Stimulated activated CD4-positive, alpha-beta T cell treated with anti-CD3 and anti-CD28 coated beads, Interleukin-12 subunit alpha, Interleukin-12 subunit beta, amount 100 ng/mL, for 4 hours (primary cell): ENCODE measurements around the gene BGN.

Experiments used
- DNase-seq: peaks from one replicate; pipeline ENCODE4 v3.0.0-alpha.2; 2020

The BGN gene

GRCh38 chrX:153462291-153462690 is 32.5 kb upstream of the BGN start:
- DNase-seq: no peak

- DNase-seq: no peak
Observed at GRCh38 chrX:153463031-153463430, 31.7 kb upstream of the BGN start.

DNA sequence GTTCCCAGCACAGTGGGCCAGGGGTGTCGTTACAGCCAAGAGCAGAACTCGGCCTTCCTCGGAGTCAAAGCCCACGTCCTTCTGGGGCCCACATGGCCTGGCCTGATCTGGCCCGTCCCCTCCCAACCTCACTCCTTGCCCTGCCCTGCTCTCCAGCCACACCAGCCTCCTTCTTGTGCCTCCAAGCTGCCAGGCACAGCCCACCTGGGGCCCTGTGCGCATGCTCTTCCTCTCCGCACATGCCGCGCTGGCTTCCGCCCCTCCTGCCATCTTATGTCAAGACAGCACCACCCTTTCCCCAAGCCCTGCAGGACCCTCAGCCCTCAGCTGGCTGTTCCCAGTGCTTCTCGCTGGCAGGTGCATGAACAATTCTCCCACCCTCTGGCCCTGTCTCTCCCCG is 31.2 kb upstream of the BGN start:
- DNase-seq: no peak

DNA sequence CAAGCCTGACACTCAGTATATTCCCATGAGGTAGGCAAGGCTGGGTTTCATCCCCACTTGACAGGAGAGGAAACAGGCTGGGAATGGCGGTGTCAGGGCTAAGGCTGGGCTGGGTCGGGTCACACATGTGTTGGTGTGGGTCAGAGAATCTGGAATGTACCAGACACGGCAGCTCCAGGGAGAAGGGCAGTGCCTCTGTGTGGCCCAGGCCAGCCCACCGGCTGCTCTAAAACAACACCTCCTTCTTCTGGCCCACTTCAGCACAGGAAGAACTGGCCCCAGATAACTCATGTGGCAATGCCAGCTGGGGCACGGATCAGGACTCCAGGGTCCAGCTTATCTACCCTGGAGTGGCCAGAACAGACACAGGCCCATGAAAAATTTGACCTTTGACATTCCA is 30.7 kb upstream of the BGN start:
- DNase-seq: no peak

GRCh38 chrX:153465691-153466380 is 28.9 kb upstream of the BGN start:
- no peak for DNase-seq

GRCh38 chrX:153468008-153468580 is 26.7 kb upstream of the BGN start:
- DNase-seq: no peak

DNA sequence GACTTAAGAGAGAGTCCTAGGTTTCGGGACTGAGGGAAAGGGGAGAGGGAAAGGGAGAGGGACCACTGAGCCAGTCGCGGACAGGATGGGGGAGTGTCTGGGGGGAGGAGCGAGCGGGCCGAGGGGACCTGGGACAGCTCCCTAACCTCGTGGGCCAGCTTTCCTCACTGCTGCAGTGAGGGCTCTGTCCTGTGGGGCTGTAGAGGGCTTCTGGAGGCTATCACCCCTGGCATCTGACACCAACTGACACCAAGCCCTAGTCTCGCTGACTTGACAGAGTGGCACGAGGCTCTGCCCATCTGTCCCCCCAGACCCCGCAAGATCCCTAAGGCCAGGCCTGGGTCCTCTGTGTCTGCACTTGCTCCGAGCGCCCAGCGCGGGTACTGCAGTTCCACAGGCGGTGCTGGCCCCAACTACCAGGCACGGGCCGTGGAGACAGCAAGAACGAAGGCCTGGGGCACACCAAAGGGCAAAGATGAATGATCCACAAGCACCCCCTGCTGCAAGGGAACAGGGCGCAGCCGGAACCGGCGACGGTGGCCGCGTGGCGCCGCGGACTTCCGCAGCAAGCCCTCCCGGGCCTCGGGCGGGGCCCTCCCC is 24.9 kb upstream of the BGN start:
- peak; percentile 32 for DNase-seq

DNA sequence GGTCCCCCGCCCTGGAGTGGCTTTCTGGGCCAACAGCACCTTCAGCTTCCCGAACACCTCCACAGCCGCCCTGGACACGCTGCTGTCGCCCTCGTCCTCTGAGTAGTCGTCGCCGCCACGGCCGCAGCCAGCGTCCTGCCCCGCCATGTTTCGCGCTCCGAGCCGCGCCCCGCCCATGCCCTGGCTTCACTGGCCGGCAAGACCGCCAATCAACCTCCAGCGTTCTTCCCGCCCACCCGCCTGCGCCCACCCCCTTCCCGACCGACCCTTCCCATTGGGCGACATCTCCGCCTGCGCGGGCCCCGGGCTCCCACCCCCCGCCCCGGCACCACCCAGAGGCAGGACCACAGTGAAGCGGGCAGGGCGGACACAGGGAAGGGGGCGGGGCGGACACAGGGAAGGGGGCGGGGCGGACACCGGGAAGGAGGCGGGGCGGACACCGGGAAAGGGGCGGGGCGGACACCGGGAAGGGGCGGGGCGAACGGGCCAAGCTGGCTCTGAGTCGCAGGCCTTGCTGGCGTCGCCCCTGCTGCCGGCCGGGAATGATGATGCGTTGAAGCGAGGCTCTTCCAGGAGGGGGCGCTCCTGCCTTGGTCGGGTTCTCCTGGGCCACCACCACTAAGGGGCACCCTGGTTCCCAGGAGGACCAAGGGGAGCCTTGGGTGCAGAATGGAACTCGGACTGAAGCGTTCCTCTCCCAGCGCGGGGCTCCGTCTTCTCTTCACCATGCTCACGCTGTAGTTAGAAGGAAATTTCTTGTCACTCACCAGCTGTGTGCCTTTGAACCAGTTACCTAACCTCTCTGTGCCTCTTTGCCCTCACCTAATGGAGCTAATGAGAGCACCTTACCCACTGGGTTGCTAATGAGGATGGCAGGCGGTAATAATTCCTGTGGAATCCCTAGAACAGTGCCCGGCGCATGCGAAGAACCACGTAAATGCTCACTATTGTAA is 24.1 kb upstream of the BGN start, which contains the start of gene HAUS7:
HAUS7 (minus strand) TSS at position 166 of the 953 bp plus-strand sequence; CDS start at position 147, 19 bp downstream.
- peak; percentile 85 for DNase-seq

- no peak for DNase-seq
Observed at GRCh38 chrX:153471663-153472280, 23.0 kb upstream of the BGN start.

- DNase-seq: no peak
Observed at GRCh38 chrX:153473126-153473525, 21.7 kb upstream of the BGN start.

DNA sequence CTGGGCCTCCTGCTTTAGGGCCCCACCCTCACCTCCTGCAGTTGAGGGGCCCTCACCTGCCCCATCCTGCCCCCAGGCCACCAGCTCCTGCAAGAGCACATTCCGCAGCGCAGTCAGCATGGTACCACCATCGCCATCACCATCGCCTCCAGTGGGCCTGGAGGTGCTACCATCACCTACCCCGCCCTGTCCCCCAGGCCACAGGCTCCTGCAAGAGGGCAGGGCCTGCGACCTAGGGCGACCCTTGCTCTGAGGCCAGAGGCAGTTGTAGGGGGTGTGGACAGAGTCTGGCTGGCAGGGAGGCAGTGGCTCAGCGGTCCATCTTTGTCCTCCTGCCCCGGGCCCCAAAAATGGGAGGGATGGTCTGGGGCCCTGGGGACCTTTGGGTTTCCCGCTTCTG is 20.5 kb upstream of the BGN start:
- no peak for DNase-seq

GRCh38 chrX:153474718-153475117 is 20.1 kb upstream of the BGN start:
- peak; percentile 39 for DNase-seq

DNA sequence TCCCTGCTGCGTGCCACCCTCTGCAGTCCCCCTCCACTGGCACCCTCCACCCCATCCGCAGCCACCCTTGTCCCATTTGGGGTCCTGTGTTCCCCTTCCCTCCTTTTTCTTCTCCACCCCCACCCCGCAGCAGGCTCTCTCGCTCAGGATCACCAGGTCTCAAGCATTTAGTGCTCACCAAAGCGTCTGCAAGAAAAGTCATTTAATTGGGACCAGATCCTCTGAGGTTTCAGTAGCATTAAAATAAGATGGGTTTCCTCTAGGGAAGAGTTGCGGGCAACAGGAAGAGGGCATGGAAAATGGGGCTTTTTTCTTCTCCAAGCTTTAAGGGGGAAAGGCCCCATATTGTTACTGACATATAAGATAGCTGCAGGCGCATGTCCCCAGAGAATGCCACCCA is 19.5 kb upstream of the BGN start:
- DNase-seq: no peak

- DNase-seq: no peak
Observed at GRCh38 chrX:153475751-153476281, 19.0 kb upstream of the BGN start.

DNA sequence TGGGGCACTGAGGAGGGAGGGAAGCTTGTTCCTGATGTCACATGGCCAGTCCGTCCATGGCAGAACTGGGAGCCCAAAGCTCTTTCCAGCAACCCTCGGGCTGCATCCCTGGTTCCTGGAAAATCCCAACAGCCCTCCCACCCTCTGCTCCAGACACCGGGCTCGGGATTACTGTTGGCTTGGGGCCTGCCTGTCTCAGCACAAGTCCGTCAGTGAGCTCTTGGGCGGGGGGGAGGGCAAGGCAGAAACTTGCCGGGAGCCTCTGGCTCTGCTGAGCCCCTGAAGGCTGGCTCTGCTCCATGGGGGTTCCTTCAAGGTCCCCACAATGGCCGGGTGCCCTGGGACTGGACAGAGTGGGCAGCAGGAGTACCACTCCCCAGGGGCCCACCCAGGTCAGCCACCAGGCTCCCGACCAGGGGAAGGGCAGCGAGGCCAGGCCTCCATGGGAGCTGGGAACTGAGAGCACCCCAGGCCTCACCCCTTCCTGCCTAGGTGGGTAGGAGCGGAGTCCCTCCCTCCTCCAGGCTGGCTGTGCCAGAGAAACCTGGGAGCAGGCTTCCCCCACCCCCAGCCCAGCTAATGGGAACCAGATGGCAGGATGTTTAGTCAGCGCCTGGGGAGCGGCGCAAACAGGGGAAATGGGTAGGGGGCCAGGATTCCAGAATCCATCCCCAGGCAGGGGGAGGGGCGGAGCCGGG is 18.0 kb upstream of the BGN start:
- DNase-seq: no peak

DNA sequence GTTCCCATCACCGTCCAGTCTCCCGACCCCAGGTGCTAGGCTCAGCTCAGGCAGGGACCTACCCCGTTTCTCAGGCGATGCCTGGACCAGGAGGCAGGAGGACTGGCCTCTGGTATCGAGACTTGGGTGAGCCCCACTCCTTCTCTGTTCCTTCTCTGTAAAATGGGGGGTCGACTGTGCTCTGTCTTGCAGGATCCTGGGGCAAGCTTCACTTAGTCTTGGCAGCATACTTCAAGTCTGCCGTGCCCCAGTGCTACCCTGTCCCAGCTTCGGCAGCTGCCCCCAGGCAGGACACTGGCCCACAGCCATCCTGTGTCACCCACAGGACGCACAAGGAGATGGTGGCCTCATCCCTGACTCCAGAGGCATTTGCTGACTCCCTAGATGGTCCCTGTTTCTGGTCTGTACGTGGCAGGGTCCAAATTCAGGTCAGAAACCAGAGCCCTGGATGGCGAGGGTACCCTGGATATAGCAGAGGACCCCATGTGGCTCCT is 17.4 kb upstream of the BGN start:
- no peak for DNase-seq

- DNase-seq: no peak
Observed at GRCh38 chrX:153477901-153478300, 16.9 kb upstream of the BGN start.

- DNase-seq: no peak
Observed at GRCh38 chrX:153478746-153479145, 16.0 kb upstream of the BGN start.

DNA sequence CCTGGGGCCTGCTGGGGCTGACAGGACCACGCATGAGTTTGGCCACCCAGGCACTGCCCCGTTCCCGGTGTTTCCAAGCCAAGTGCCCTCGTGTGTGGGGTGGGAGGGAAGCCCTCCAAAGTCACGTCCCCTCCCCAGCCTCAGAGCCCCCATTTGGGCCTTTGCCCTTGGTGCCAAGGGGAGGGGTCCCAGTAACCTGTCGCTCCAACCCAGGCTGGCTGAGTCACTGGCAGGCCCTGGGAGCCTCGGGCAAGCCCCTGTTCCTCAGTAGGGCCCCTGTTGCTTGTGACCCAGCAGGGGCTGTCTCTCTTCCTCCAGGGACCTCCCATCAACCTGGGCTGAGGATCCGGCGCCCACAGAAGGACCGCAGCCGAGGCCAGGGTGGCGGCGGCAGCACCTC is 13.7 kb upstream of the BGN start:
- no peak for DNase-seq

GRCh38 chrX:153482376-153483015 is 12.3 kb upstream of the BGN start:
- DNase-seq: no peak

DNA sequence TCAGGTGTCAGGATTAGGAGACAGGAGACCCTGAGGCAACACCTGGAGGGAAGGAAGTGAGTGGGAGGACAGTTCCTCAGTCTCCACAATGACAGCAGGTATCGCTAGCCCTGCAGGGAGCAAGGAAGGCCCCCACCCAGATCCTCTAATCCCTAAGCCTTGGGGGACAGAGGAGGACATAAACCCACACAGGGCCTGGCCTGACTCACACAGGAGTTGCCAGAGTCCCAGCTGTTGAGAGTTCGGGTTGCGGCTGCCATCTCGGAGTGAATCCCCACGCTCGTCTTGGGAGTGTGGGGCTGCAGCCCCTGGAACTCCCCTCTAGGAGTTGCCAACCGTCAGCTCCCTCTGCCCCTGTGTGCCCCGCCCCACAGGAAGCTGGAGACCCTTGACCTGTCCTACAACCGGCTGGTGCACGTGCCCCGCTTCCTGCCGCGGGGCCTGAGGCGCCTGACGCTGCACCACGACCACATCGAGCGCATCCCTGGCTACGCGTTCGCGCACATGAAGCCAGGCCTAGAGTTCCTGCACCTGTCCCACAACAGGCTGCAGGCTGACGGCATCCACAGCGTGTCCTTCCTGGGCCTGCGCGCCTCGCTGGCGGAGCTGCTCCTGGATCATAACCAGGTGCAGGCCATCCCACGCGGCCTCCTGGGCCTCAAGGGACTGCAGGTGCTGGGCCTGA is 9.2 kb upstream of the BGN start:
- no peak for DNase-seq
